HG03571 (cell line): ENCODE data around the gene GLI1.
"Not testable (repeated sequence)": the region's sequence is repeated elsewhere in the genome, so short reads cannot be mapped to it uniquely, and the experiment has no call there.

Experiments
- ATAC-seq: cut with Tn5 transposase; IDR thresholded peaks from one replicate; pipeline ENCODE4 v1.9.1; 2021; ENCODE audit not compliant: unreplicated experiment

Gene GLI1

GRCh38 chr12:57496822-57497221, 37.2 kb downstream of the GLI1 start:
- no peak for ATAC-seq

- ATAC-seq = no peak
Measured at GRCh38 chr12:57497223-57498131, 37.9 kb downstream of the GLI1 start.

GRCh38 chr12:57498132-57498502, 38.5 kb downstream of the GLI1 start:
- no peak for ATAC-seq

- ATAC-seq = no peak
Measured at GRCh38 chr12:57498571-57498970, 39.0 kb downstream of the GLI1 start.

GRCh38 chr12:57500213-57500612, 40.6 kb downstream of the GLI1 start:
- no peak for ATAC-seq

GRCh38 chr12:57502311-57502969, 42.9 kb downstream of the GLI1 start:
- ATAC-seq = not testable (repeated sequence)

- not testable (repeated sequence) for ATAC-seq
Measured at GRCh38 chr12:57506541-57506940, 47.0 kb downstream of the GLI1 start.

- not testable (repeated sequence) for ATAC-seq
Measured at GRCh38 chr12:57507796-57508195, 48.2 kb downstream of the GLI1 start.

GRCh38 chr12:57511161-57511560, 51.6 kb downstream of the GLI1 start:
- no peak for ATAC-seq

GRCh38 chr12:57511588-57512325, 52.2 kb downstream of the GLI1 start:
- ATAC-seq = no peak

GRCh38 chr12:57512665-57513064, 53.1 kb downstream of the GLI1 start:
- ATAC-seq = no peak

- no peak for ATAC-seq
Measured at GRCh38 chr12:57513266-57513665, 53.7 kb downstream of the GLI1 start.

GRCh38 chr12:57513677-57514076, 54.1 kb downstream of the GLI1 start:
- not testable (repeated sequence) for ATAC-seq

GRCh38 chr12:57514246-57514645, 54.7 kb downstream of the GLI1 start:
- not testable (repeated sequence) for ATAC-seq

- no peak for ATAC-seq
Measured at GRCh38 chr12:57514720-57515407, 55.3 kb downstream of the GLI1 start.

- no peak for ATAC-seq
Measured at GRCh38 chr12:57515408-57515933, 55.9 kb downstream of the GLI1 start.

- no peak for ATAC-seq
Measured at GRCh38 chr12:57515934-57516541, 56.5 kb downstream of the GLI1 start.

- ATAC-seq = no peak
Measured at GRCh38 chr12:57516617-57517153, 57.1 kb downstream of the GLI1 start.

- ATAC-seq = no peak
Measured at GRCh38 chr12:57517187-57517586, 57.6 kb downstream of the GLI1 start.

GRCh38 chr12:57517718-57518117, 58.1 kb downstream of the GLI1 start:
- not testable (repeated sequence) for ATAC-seq
